Common myeloid progenitor, CD34-positive (primary cell): Measurements from ENCODE around the gene MLPH.

ENCODE experiments used
- CTCF ChIA-PET: fragments of 350-600 bp; sonication (Branson Sonifier 250); formaldehyde crosslinking; loops from one replicate; lab custom pipeline; 2021; ENCODE audit warnings: antibody characterized with exemption; lab: Charles Lee
- POLR2A ChIA-PET: fragments of 350-600 bp; sonication (Branson Sonifier 250); formaldehyde crosslinking; loops from one replicate; lab custom pipeline; 2021; ENCODE audit warnings: antibody characterized with exemption; lab: Charles Lee
- DNase-seq, 3 donors: peaks; one replicate each; pipeline versions ENCODE4 v3.0.0 to v3.0.0-alpha.2; 2013
- H3K27ac ChIP-seq, 2 experiments: 1 replicate in 1 of 2; 2 replicates in 1 of 2; pipeline ENCODE4 v1.7.0; 2013; ENCODE audit warnings: inconsistent platforms in 2 of 2, low read length in 2 of 2, mild to moderate bottlenecking in 2 of 2, low read depth in 1 of 2, moderate library complexity in 1 of 2; ENCODE audit not compliant: severe bottlenecking in 2 of 2, insufficient read depth in 1 of 2, poor library complexity in 1 of 2
- H3K27me3 ChIP-seq, 5 experiments: replicated peaks in 2 of 5; 1 replicate in 3 of 5; 2 replicates in 2 of 5; pipeline versions ENCODE4 v1.6.1 to v1.7.0; 2013; ENCODE audit warnings: low read length in 4 of 5, mild to moderate bottlenecking in 2 of 5, moderate library complexity in 2 of 5, inconsistent platforms in 1 of 5; ENCODE audit not compliant: insufficient read depth in 5 of 5, control insufficient read depth in 4 of 5
- H3K36me3 ChIP-seq, 4 experiments: 1 replicate in 2 of 4; 2 replicates in 2 of 4; pipeline versions ENCODE4 v1.6.1 to v1.7.0; 2013; ENCODE audit warnings: low read length in 3 of 4, control low read depth in 1 of 4, mild to moderate bottlenecking in 1 of 4; ENCODE audit not compliant: control insufficient read depth in 4 of 4, insufficient read depth in 4 of 4
- H3K4me1 ChIP-seq, 4 experiments: 1 replicate in 3 of 4; 2 replicates in 1 of 4; pipeline versions ENCODE4 v1.6.1 to v1.7.1; 2013; ENCODE audit warnings: low read length in 3 of 4, mild to moderate bottlenecking in 3 of 4, control low read depth in 1 of 4, inconsistent platforms in 1 of 4, moderate library complexity in 1 of 4; ENCODE audit not compliant: control insufficient read depth in 4 of 4, insufficient read depth in 4 of 4; ENCODE audit errors: control extremely low read depth in 1 of 4
- H3K4me3 ChIP-seq, 7 experiments: 1 replicate in 4 of 7; 2 replicates in 3 of 7; pipeline versions ENCODE4 v1.5.1 to v1.7.0; 2013; ENCODE audit warnings: mild to moderate bottlenecking in 7 of 7, low read length in 6 of 7, moderate library complexity in 6 of 7, inconsistent platforms in 2 of 7, low read depth in 2 of 7, control low read depth in 1 of 7; ENCODE audit not compliant: insufficient read depth in 4 of 7, control insufficient read depth in 1 of 7; ENCODE audit errors: extremely low read depth in 1 of 7
- H3K9me3 ChIP-seq, 5 experiments: 1 replicate in 4 of 5; 2 replicates in 1 of 5; pipeline versions ENCODE4 v1.6.1 to v1.7.1; 2013; ENCODE audit warnings: low read length in 4 of 5, mild to moderate bottlenecking in 2 of 5, inconsistent platforms in 1 of 5, low read depth in 1 of 5, moderate library complexity in 1 of 5; ENCODE audit not compliant: control insufficient read depth in 4 of 5, insufficient read depth in 2 of 5; ENCODE audit errors: control extremely low read depth in 1 of 5
- WGBS: methylation state at CpG from one replicate; pipeline ENCODE4 v1.1.5; 2013; ENCODE audit not compliant: insufficient coverage; 5-methylcytosine and 5-hydroxymethylcytosine counted together

MLPH gene

DNA sequence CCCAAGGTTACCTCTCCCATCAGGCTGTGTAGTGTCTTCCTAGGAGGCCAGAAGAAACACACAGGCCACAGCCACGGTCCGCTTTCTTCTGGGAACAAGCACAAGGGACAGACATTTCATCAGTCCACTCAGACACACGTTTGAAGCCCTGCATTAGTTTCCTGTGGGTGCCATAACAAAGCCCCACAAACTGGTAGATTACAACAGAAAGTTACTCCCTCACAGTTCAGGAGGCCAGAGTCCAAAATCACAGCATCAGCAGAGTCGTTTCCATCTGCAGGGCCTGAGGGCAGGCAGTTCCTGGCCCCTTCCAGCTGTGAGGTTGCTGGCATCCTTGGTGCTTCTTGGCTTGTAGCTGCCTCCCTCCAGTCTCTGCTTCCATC, 70.6 kb downstream of the MLPH start:
- no peak for DNase-seq
- Histone ChIP-seq H3K9me3 (peaks cover 3 to 29% (median 16%) of the 10 kb centered on the region in 5 experiments), H3K27ac (no peak overlapping the region), H3K27me3 (peaks cover 0 to 7% (median 3%) of the 10 kb centered on the region in 5 experiments), H3K4me3 (no peak overlapping the region), H3K36me3 (no peaks in the 10 kb centered on the region), H3K4me1 (no peaks in the 10 kb centered on the region)
- ChIA-PET POLR2A (no interaction called here), CTCF (no interaction called here)
- WGBS, result 85% methylated on average over 4 of the region's 4 CpGs

DNA sequence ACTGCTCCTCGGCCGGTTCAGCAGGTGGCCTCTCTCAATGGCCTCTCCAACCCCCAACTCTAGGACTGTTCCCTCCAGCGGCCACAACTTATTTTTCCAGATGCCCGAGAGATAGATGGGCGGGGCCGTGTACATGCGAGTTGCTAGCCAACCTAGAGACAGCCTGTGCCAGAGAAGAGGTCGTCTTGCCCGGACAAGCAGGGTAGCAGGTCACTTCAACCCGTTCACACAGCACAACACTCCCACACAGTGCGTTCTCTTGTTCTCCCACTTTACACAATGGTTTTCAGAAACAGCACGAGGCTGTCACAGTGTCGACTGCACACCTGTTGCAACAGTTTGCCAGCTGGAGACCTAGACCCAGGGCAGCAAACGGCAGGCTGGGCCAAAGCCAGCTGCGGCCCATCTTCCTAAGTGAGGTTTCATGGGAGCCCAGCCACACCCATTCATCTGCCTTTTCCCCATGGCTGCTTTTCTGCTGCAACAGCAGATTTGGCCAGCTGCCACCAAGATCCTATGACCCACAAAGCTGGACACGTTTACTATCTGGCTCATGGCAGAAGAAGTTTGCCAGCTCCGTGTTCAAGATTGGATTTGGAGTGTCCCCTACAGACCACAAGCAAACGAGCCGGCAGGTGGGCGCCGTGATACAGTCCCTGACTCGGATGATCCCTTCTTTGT, 72.0 kb downstream of the MLPH start:
- CTCF ChIA-PET, result interaction anchor here (1.7 kb wide), 1 partner anchor 12 kb away, joined by 4 read pairs; no protein-coding TSS in a partner anchor
- POLR2A ChIA-PET, result no interaction called here
- 83% methylated on average over 19 of the region's 22 CpGs for WGBS
- Histone ChIP-seq H3K36me3 (no peaks in the 10 kb centered on the region), H3K27ac (no peak overlapping the region), H3K4me3 (no peak overlapping the region), H3K27me3 (peaks cover 0 to 17% (median 3%) of the 10 kb centered on the region in 5 experiments), H3K9me3 (peaks cover 3 to 19% (median 12%) of the 10 kb centered on the region in 5 experiments), H3K4me1 (no peaks in the 10 kb centered on the region)
- no peak for DNase-seq

DNA sequence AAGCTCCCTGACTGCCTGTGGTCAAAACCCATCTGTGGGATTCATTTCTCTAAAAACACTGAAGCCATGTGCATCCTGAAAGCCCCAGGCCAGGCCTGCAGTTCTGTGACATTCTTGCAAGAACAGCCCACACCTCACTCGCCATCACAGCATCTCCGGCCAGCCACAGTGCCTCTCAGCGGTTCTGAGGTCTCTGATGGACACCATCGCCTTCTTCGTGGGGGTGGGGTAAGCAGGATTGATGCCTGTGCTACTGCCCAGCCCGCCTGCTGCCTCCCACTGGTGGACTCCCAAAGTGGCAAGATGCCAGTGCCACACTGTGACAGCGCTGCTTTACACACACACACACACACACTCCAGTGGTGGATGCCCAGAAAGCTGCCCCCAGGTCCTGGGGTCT, 74.2 kb downstream of the MLPH start:
- POLR2A ChIA-PET, result interaction anchor here (0.6 kb wide), 1 partner anchor 736 kb away, joined by 3 read pairs; no protein-coding TSS in a partner anchor

DNA sequence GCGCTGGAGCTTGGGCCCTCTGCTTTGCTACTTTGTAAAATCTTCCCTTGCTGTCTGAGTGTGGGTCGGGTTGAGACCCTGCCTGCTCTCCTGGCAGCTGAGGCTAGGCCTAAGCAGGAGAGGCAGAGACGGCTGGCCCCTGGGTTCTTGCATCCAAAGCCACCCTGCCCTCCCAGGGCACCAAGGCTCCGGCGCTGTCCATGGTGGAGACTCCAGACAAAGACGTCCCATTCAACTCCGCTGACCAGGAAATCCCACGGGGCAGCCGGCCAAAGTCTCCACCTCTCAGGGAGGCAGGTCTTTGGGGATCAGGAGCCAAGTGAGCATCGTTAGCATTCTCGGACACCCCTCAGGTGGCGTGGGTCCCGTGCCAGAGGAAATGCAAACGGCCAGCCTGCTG, 76.8 kb downstream of the MLPH start:
- H3K9me3 ChIP-seq, result no peaks in the 10 kb centered on the region
- peak in 2 of 3 donors; percentile 8 to 14 for DNase-seq
- WGBS, result 34% methylated on average over 12 of the region's 14 CpGs
- peaks cover 0 to 16% (median 3%) of the 10 kb centered on the region in 5 experiments for H3K27me3 ChIP-seq
- H3K27ac ChIP-seq, result no peak overlapping the region
- no peaks in the 10 kb centered on the region for H3K4me1 ChIP-seq
- CTCF ChIA-PET, result interaction anchor here (3.6 kb wide), 1 partner anchor 9 kb away, joined by 17 read pairs; no protein-coding TSS in a partner anchor
- H3K36me3 ChIP-seq, result no peaks in the 10 kb centered on the region
- no peak overlapping the region for H3K4me3 ChIP-seq
- POLR2A ChIA-PET, result no interaction called here

More for the DNA sequence above, 74.2 kb downstream of the MLPH start:
- Histone ChIP-seq H3K4me1 (no peaks in the 10 kb centered on the region), H3K36me3 (no peaks in the 10 kb centered on the region), H3K9me3 (peaks cover 0 to 4% (median 2%) of the 10 kb centered on the region in 5 experiments), H3K27ac (no peak overlapping the region), H3K27me3 (peaks cover 2 to 23% (median 3%) of the 10 kb centered on the region in 5 experiments), H3K4me3 (no peak overlapping the region)
- CTCF ChIA-PET, result interaction anchor here (0.7 to 3.6 kb wide), 5 partner anchors 9 to 51 kb away, joined by 3 to 17 read pairs (median 3); no protein-coding TSS in a partner anchor
- no peak for DNase-seq
- WGBS, result 95% methylated on average over 4 of the region's 7 CpGs

DNA sequence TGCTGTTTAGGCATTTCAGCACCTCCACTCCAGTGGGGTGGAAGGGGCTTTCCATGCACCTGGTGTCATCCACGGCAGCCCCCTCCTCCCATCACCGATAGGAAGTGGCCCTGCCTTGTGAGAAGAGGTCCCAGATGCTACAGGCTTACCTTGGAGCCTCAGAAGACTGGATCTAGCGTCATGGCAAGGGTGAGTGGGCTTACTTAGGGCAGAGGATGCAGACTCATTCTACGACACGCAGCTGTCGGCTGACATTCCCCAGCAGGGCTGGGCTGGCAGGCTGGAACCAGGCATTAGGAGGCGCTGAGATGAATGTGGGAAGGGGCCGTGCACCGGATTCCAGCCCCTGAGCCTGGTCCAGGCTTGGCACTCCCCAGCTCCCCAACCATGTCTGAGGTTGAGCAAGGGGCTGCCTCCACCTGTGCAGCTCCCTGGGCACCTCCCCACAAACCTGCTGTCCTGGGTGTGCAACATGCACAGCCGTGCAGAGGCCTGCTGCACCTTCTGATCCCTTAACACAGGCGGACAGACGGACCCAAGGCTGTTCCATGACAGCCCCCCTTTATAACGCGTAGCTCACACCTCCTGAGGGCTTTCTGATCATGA, 77.6 kb downstream of the MLPH start:
- DNase-seq, result no peak
- WGBS, result 94% methylated on average over 14 of the region's 14 CpGs
- Histone ChIP-seq H3K4me3 (no peak overlapping the region), H3K9me3 (no peaks in the 10 kb centered on the region), H3K36me3 (no peaks in the 10 kb centered on the region), H3K4me1 (no peaks in the 10 kb centered on the region), H3K27me3 (peaks cover 0 to 16% (median 3%) of the 10 kb centered on the region in 5 experiments), H3K27ac (no peak overlapping the region)
- ChIA-PET POLR2A (no interaction called here), CTCF (no interaction called here)

DNA sequence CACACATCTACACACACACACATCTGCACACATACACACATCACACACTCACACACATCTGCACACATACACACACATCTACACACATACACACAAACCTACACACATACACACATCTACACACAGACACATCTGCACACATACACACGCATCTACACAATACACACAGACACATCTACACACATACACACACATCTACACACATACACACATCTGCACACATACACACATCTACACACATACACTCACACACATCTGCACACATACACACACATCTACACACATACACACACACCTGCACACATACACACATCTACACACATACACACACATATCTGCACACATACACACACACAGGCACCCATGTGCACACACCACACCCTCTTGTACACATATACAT, 78.9 kb downstream of the MLPH start:
- CTCF ChIA-PET, result interaction anchor here (0.7 to 1.5 kb wide), 3 partner anchors 53 to 411 kb away, joined by 3 to 5 read pairs (median 3); no protein-coding TSS in a partner anchor
- no peak overlapping the region for H3K27ac ChIP-seq
- H3K9me3 ChIP-seq, result no peaks in the 10 kb centered on the region
- H3K36me3 ChIP-seq, result no peaks in the 10 kb centered on the region
- peak in 1 of 3 donors; percentile 10 for DNase-seq
- WGBS, result 100% methylated on average over 1 of the region's 1 CpG
- H3K4me3 ChIP-seq, result no peak overlapping the region
- peaks cover 0 to 16% (median 3%) of the 10 kb centered on the region in 5 experiments for H3K27me3 ChIP-seq
- no peaks in the 10 kb centered on the region for H3K4me1 ChIP-seq
- POLR2A ChIA-PET, result no interaction called here
